Osteoblast (primary cell): Measurements from ENCODE around the gene COLGALT1. TPM values are rescaled to one million over a fixed set of nuclear protein-coding genes. Genes with fewer than 3 reads are reported as not detected.
"Not testable (repeated sequence)": the region's sequence is repeated elsewhere in the genome, so short reads cannot be mapped to it uniquely, and the experiment has no call there.

Experiments
- DNase-seq: peaks from one replicate; pipeline ENCODE4 v3.0.0; 2011; ENCODE audit warnings: low spot score, mixed read lengths; ENCODE audit not compliant: insufficient read length; ENCODE audit errors: missing footprints
- H2AFZ ChIP-seq: 2 replicates; pipeline ENCODE4 v1.6.0; 2011; ENCODE audit warnings: mild to moderate bottlenecking, low read length
- H3K27ac ChIP-seq: 2 replicates; pipeline ENCODE4 v1.5.1; 2011; ENCODE audit warnings: mild to moderate bottlenecking, low read depth, low read length, moderate library complexity
- H3K27me3 ChIP-seq: 2 replicates; pipeline ENCODE4 v1.6.0; 2012; ENCODE audit warnings: mild to moderate bottlenecking, control low read depth, inconsistent platforms, low read length, moderate library complexity; ENCODE audit not compliant: insufficient read depth
- H3K36me3 ChIP-seq: 2 replicates; pipeline ENCODE4 v1.5.1; 2011; ENCODE audit warnings: mild to moderate bottlenecking, low read length, control low read depth, moderate library complexity; ENCODE audit not compliant: insufficient read depth
- H3K4me1 ChIP-seq: 2 replicates; pipeline ENCODE4 v1.5.1; 2011; ENCODE audit warnings: mild to moderate bottlenecking, low read length, control low read depth, moderate library complexity; ENCODE audit not compliant: insufficient read depth
- H3K4me2 ChIP-seq: 2 replicates; pipeline ENCODE4 v1.6.0; 2011; ENCODE audit warnings: mild to moderate bottlenecking, low read length; ENCODE audit not compliant: insufficient read depth
- H3K4me3 ChIP-seq: fragments of 200-600 bp; sonication (generic); 3 replicates; pipeline ENCODE4 v1.5.1; 2012; ENCODE audit warnings: mild to moderate bottlenecking, low read length, inconsistent platforms; ENCODE audit not compliant: insufficient read depth
- H3K79me2 ChIP-seq: 2 replicates; pipeline ENCODE4 v1.6.0; 2012; ENCODE audit warnings: mild to moderate bottlenecking, low read length, control low read depth, inconsistent platforms; ENCODE audit not compliant: insufficient read depth
- H3K9me3 ChIP-seq: 2 replicates; pipeline ENCODE4 v1.5.1; 2011; ENCODE audit warnings: low read depth, low read length, control low read depth
- H4K20me1 ChIP-seq: 2 replicates; pipeline ENCODE4 v1.6.0; 2012; ENCODE audit warnings: mild to moderate bottlenecking, low read length, control low read depth; ENCODE audit not compliant: insufficient read depth
- CTCF ChIP-seq: IDR thresholded peaks from 2 replicates; pipeline ENCODE4 v1.5.1; 2011; ENCODE audit warnings: mild to moderate bottlenecking, low read depth, low read length, moderate library complexity; ENCODE audit errors: extremely low read depth
- total RNA-seq: library from RNA; depleted of rRNA; stranded (reverse); fragments of >200 nt; gene quantifications from 2 replicates; pipeline ENCODE4 v1.2.3, GENCODE V29; 2012

The COLGALT1 gene
- total RNA-seq, 1 donor, result 108 TPM

- no peak for DNase-seq
- H3K27ac ChIP-seq, result no peak overlapping the region
- H3K79me2 ChIP-seq, result peaks cover 20% of the 10 kb centered on the region
- H3K27me3 ChIP-seq, result no peaks in the 10 kb centered on the region
- H3K36me3 ChIP-seq, result peaks cover 79% of the 10 kb centered on the region
- H3K4me3 ChIP-seq, result no peak overlapping the region
- TF ChIP-seq CTCF, result no peak
- no peaks in the 10 kb centered on the region for H3K4me1 ChIP-seq
- no peak overlapping the region for H3K4me2 ChIP-seq
- H3K9me3 ChIP-seq, result no peaks in the 10 kb centered on the region
- H2AFZ ChIP-seq, result no peak overlapping the region
- peaks cover 7% of the 10 kb centered on the region for H4K20me1 ChIP-seq
Observed at GRCh38 chr19:17567940-17568339, 12.5 kb downstream of the COLGALT1 start.

GRCh38 chr19:17570291-17570690, 14.8 kb downstream of the COLGALT1 start:
- not testable (repeated sequence) for H3K79me2 ChIP-seq, H3K9me3 ChIP-seq, H3K4me2 ChIP-seq, H2AFZ ChIP-seq, H3K27ac ChIP-seq, H3K4me1 ChIP-seq, H3K27me3 ChIP-seq, H3K4me3 ChIP-seq, DNase-seq
- peaks cover 11% of the 10 kb centered on the region for H4K20me1 ChIP-seq
- peaks cover 72% of the 10 kb centered on the region for H3K36me3 ChIP-seq

GRCh38 chr19:17570791-17571190, 15.3 kb downstream of the COLGALT1 start:
- Histone ChIP-seq H4K20me1 (peaks cover 15% of the 10 kb centered on the region), H3K9me3 (no peaks in the 10 kb centered on the region), H3K4me1 (no peaks in the 10 kb centered on the region)

GRCh38 chr19:17572638-17573037, 17.2 kb downstream of the COLGALT1 start:
- H3K4me2 ChIP-seq, result no peak overlapping the region
- DNase-seq, result peak; percentile 34
- H3K27me3 ChIP-seq, result no peaks in the 10 kb centered on the region
- no peak overlapping the region for H2AFZ ChIP-seq
- H3K9me3 ChIP-seq, result no peaks in the 10 kb centered on the region
- H3K4me1 ChIP-seq, result no peaks in the 10 kb centered on the region
- TF ChIP-seq CTCF, result no peak
- peaks cover 5% of the 10 kb centered on the region for H3K79me2 ChIP-seq
- H3K36me3 ChIP-seq, result peaks cover 62% of the 10 kb centered on the region
- peaks cover 18% of the 10 kb centered on the region for H4K20me1 ChIP-seq
- H3K27ac ChIP-seq, result no peak overlapping the region
- no peak overlapping the region for H3K4me3 ChIP-seq

More at GRCh38 chr19:17570791-17571190, 15.3 kb downstream of the COLGALT1 start:
- H3K36me3 ChIP-seq, result peaks cover 72% of the 10 kb centered on the region
- no peak overlapping the region for H3K27ac ChIP-seq
- no peak for TF ChIP-seq CTCF
- H3K27me3 ChIP-seq, result no peaks in the 10 kb centered on the region
- no peak for DNase-seq
- H2AFZ ChIP-seq, result no peak overlapping the region
- no peak overlapping the region for H3K4me3 ChIP-seq
- H3K79me2 ChIP-seq, result peaks cover 5% of the 10 kb centered on the region
- no peak overlapping the region for H3K4me2 ChIP-seq
